Dendritic cell treated with granulocyte-macrophage colony-stimulating factor and Interleukin-4, amounts not matched to agents 40 ng/mL and 50 ng/mL, for 4 days (primary cell): Measurements from ENCODE around the gene MAPRE3.

ENCODE experiments used
- H3K27ac Mint-ChIP-seq: one replicate; pipeline ENCODE4 v1.8.0; 2022; ENCODE audit warnings: mild to moderate bottlenecking, mixed read lengths
- H3K27me3 Mint-ChIP-seq: one replicate; pipeline ENCODE4 v1.8.0; 2022; ENCODE audit warnings: mild to moderate bottlenecking, mixed read lengths
- H3K36me3 Mint-ChIP-seq: one replicate; pipeline ENCODE4 v1.8.0; 2022; ENCODE audit warnings: low read depth, mixed read lengths
- H3K4me1 Mint-ChIP-seq: one replicate; pipeline ENCODE4 v1.8.0; 2022; ENCODE audit warnings: low read depth, mixed read lengths
- H3K4me3 Mint-ChIP-seq: one replicate; pipeline ENCODE4 v1.8.0; 2022; ENCODE audit warnings: mild to moderate bottlenecking, moderate library complexity, mixed read lengths
- H3K9me3 Mint-ChIP-seq: one replicate; pipeline ENCODE4 v1.8.0; 2022; ENCODE audit warnings: mixed read lengths
- intact Hi-C: fragments of 100-400 bp; cut with micrococcal nuclease; formaldehyde crosslinking; loops from one replicate; pipeline ENCODE4 v1.15.0; 2022

Gene MAPRE3

DNA sequence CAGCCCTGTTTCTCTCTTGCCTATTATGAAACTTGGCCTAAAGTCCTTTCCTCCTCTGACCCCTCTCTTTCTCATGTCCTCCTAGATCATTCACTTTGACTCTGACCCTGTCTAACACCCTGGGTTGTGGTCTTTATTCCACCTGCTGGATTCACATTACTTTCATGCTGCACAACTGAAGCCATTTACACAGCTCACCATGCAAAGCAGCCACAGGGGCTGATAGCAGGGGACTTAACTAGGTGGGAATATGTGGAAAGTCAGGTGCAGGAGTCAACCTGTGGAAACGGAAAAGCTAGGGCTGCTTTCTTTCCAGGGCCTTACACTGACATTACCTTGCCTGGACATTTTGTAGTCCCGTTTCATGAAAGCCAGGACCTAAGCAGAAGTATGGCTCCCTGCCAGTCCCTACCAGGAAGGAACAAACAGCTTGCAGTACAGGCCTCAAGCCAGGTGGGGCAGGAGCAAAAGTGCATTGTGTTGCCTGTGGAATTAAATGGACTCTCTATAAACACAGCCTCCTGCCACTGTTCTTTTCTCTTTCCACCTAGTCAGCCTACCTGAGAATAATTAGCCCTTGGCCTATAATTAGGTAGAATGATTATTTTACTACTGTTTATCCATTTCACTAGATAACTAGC is 11.8 kb downstream of the MAPRE3 start:
- intact Hi-C loops, result no loop called here
- H3K36me3 Mint-ChIP-seq, result no peaks in the 10 kb centered on the region
- H3K9me3 Mint-ChIP-seq, result no peaks in the 10 kb centered on the region
- peaks cover 10% of the 10 kb centered on the region for H3K4me1 Mint-ChIP-seq
- no peak overlapping the region for H3K27ac Mint-ChIP-seq
- peaks cover 3% of the 10 kb centered on the region for H3K27me3 Mint-ChIP-seq
- no peak overlapping the region for H3K4me3 Mint-ChIP-seq

DNA sequence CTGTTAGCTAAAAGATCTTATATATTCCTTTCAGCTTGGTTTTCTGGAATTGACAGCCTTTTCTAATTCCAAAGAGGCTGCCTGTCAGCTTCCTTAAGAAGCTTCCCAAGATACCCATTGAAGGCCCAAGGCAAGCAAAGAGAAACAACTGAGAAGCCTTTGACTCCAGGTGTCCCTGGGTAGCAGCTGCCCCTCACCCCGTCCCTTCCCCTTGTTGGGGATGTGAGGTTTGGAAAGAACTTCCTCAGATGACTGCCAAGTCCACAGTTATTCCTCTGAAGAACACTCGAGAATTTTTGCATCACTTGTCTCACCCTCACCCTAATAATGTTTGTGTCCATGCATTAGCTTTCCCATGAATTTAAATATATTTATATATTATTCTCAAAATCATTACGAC is 13.3 kb downstream of the MAPRE3 start:
- H3K36me3 Mint-ChIP-seq, result no peaks in the 10 kb centered on the region
- peaks cover 10% of the 10 kb centered on the region for H3K4me1 Mint-ChIP-seq
- H3K27me3 Mint-ChIP-seq, result peaks cover 3% of the 10 kb centered on the region
- no peak overlapping the region for H3K27ac Mint-ChIP-seq
- no peak overlapping the region for H3K4me3 Mint-ChIP-seq
- intact Hi-C loops, result no loop called here
- H3K9me3 Mint-ChIP-seq, result no peaks in the 10 kb centered on the region

DNA sequence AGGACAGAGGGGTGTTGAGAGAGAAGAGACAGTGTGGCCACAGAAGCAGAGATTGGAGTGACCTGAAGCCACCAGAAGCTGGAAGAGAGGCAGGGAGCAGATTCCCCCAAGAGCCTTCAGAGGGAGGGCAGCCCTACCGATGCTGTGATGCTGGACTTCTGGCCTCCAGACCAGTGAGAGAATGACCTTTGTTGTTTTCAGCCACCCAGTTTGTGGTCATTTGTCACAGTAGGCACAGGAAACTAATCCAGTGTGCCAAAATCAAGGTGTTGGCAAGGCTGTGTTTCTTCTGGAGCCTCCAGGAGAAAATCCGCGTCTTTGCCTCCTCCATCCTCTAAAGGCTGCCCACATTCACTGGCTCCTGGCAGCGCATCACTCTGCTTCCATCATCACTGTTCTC is 15.4 kb downstream of the MAPRE3 start:
- Mint-ChIP-seq H3K27me3 (no peaks in the 10 kb centered on the region), H3K9me3 (no peaks in the 10 kb centered on the region), H3K4me1 (no peaks in the 10 kb centered on the region), H3K27ac (no peak overlapping the region), H3K4me3 (no peak overlapping the region), H3K36me3 (no peaks in the 10 kb centered on the region)
- intact Hi-C loops, result no loop called here

DNA sequence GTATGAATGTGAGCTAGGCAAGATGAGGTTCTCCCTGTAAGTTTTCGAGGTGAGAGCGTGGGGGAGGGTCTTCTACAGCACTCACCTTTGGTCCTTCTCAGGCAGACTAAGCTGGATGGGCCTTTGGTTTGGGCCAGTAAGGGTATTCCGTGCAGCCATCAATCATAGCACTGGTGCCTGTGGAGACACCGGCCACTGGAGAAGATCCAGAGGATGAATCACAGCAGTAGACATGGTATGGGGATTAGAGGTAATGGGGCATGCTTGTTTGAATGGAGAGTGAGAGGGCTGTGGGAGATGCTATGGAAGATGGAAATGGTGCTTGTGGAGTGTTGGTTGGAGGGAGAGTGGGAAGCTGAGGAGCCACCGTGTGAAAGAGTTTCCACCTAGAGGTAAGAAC is 16.1 kb downstream of the MAPRE3 start:
- H3K4me1 Mint-ChIP-seq, result no peaks in the 10 kb centered on the region
- peaks cover 3% of the 10 kb centered on the region for H3K27me3 Mint-ChIP-seq
- no peaks in the 10 kb centered on the region for H3K36me3 Mint-ChIP-seq
- intact Hi-C loops, result no loop called here
- no peaks in the 10 kb centered on the region for H3K9me3 Mint-ChIP-seq
- no peak overlapping the region for H3K4me3 Mint-ChIP-seq
- no peak overlapping the region for H3K27ac Mint-ChIP-seq

DNA sequence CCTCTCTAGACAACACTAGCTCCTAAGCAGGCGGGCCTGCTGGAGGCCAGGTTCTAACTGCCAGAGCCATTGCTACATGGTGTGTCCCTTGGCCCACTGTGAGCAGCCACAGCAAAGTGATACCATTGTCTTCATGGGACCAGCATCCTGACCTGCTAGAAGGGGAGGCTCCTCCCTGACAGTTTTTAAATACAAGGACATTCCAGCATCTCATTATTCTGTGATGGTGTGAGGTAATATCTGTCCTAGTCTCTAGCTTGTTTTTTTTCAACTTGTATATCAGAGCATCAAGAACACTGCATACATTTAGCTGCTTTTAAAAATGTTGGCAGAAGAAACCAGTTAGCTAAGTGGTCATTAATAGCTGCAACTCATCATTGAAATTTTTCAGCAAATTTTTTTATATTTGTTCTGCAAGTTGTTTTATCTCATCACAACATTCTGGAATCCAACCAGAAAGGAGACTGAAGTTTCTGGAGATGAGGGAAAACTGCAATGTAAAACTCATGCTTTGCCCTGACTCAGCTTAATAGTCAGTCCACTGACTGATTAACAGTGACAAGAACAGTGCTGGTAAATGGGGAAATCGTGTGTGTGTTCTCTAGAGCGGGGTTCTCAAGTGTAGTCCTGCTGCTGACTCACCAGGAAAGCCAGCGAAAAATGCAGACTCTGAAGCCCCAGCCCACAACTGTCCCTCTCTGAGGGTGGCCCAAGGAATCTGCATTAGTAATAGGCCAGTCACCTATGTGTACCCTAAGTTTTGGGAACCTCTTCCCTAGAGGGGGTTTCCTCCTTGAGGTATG is 17.8 kb downstream of the MAPRE3 start:
- Mint-ChIP-seq H3K27ac (no peak overlapping the region), H3K36me3 (no peaks in the 10 kb centered on the region), H3K4me1 (no peaks in the 10 kb centered on the region), H3K9me3 (no peaks in the 10 kb centered on the region), H3K27me3 (peaks cover 3% of the 10 kb centered on the region), H3K4me3 (no peak overlapping the region)
- intact Hi-C loops, result no loop called here

DNA sequence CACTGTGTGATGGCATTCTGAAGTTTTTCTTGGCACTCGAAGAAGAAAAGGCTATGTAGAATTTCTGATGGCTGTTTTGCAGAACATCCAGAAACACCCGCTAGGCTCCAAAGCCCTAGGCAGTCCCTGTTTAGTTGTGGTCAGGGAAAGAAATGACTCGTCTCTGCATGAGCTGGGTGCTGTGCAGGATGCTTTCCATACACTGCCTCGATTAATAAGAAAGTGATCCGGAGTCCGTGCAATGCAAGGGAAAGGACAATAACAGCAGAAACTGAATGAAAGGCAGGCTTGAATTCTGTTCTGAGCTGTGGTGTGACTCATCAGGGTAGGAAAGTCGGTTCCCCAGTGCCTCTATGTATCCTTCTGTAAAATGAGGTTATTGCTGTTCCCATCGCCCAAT is 18.7 kb downstream of the MAPRE3 start:
- Mint-ChIP-seq H3K27me3 (peaks cover 3% of the 10 kb centered on the region), H3K27ac (no peak overlapping the region), H3K4me1 (no peaks in the 10 kb centered on the region), H3K9me3 (no peaks in the 10 kb centered on the region), H3K4me3 (no peak overlapping the region), H3K36me3 (no peaks in the 10 kb centered on the region)
- intact Hi-C loops, result no loop called here

DNA sequence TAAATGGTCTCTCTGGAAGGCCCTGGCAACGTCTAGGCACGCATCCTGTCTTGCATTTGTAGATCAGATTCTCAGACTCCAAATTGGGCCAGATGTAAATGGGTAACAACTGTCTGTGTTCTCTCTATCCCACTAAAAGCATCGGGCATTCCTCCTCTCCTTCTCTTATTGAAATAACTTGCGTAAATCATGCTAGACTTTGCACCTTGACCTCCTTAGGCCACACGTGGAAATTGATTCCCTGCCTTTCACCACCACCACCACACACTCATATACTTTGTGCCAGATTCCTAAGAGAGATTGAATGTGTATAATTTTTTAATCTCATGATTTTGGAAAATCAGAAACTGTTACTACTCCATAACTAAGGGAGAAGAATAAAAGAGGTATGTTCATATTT is 21.3 kb downstream of the MAPRE3 start:
- no peaks in the 10 kb centered on the region for H3K36me3 Mint-ChIP-seq
- intact Hi-C loops, result no loop called here

DNA sequence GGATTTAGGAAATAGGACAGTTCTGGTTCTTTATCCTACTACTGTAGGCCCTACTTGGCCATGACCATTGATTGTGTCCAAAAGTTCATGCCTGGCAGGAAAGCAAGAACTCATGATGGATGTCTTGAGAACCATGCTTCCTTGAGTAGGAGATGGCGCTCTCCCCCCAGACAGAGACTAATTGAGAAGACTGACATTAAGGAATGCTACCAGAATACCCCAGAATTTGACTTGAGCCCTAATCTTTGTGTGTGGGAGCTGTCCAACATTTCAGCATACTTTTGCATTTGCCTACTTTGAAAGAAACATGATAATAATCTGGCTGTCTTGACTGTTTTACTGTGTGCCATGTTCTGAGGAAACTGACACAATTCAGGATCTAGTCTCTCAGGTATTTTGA is 23.3 kb downstream of the MAPRE3 start:
- H3K27ac Mint-ChIP-seq, result no peak overlapping the region
- H3K36me3 Mint-ChIP-seq, result no peaks in the 10 kb centered on the region
- intact Hi-C loops, result no loop called here
- no peak overlapping the region for H3K4me3 Mint-ChIP-seq
- peaks cover 3% of the 10 kb centered on the region for H3K27me3 Mint-ChIP-seq
- H3K4me1 Mint-ChIP-seq, result no peaks in the 10 kb centered on the region
- no peaks in the 10 kb centered on the region for H3K9me3 Mint-ChIP-seq

More for the DNA sequence above, 21.3 kb downstream of the MAPRE3 start:
- Mint-ChIP-seq H3K27me3 (peaks cover 3% of the 10 kb centered on the region), H3K4me3 (no peak overlapping the region), H3K4me1 (no peaks in the 10 kb centered on the region), H3K27ac (no peak overlapping the region), H3K9me3 (no peaks in the 10 kb centered on the region)

DNA sequence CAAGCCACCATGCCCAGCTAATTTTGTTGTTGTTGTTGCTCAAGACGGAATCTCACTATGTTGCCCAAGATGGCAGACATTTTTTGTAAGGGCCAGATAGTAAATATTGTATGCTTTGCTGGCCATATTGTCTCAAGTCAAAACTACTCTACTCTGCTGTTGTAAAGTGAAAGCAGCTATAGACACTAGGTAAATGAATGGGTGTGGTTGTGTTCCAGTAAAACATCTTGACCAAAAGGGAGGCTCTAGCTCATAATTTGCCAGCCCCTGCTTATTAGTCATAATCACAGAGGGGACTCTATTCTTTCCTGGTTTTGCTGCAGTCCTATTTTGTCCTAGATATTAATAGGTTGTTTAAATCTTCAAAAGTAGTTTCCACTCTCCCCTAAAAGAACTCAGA is 24.5 kb downstream of the MAPRE3 start:
- no peak overlapping the region for H3K27ac Mint-ChIP-seq
- intact Hi-C loops, result no loop called here
- peaks cover 1% of the 10 kb centered on the region for H3K4me1 Mint-ChIP-seq
- no peaks in the 10 kb centered on the region for H3K9me3 Mint-ChIP-seq
- no peaks in the 10 kb centered on the region for H3K36me3 Mint-ChIP-seq
- H3K27me3 Mint-ChIP-seq, result peaks cover 3% of the 10 kb centered on the region
- no peak overlapping the region for H3K4me3 Mint-ChIP-seq

DNA sequence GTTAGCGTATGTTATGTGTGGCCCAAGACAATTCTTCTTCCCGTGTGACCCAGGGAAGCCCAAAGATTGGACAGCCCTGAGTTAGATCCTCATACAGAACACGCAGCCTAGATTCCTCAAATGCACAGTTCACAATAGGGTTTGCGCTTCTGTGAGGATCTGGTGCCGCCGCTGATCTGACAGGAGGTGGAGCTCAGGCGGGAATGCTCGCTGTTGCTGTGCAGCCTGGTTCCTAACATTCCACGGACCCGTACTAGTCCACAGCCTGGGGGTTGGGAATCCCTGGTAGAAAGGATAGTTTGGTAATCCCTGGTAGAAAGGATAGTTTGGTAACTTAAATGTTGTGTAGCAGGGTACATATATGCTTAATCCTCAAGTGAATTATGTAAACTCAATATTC is 27.0 kb downstream of the MAPRE3 start:
- intact Hi-C loops, result no loop called here
- Mint-ChIP-seq H3K9me3 (no peaks in the 10 kb centered on the region), H3K27ac (no peak overlapping the region), H3K4me3 (no peak overlapping the region), H3K36me3 (no peaks in the 10 kb centered on the region), H3K27me3 (no peaks in the 10 kb centered on the region), H3K4me1 (peaks cover 8% of the 10 kb centered on the region)

DNA sequence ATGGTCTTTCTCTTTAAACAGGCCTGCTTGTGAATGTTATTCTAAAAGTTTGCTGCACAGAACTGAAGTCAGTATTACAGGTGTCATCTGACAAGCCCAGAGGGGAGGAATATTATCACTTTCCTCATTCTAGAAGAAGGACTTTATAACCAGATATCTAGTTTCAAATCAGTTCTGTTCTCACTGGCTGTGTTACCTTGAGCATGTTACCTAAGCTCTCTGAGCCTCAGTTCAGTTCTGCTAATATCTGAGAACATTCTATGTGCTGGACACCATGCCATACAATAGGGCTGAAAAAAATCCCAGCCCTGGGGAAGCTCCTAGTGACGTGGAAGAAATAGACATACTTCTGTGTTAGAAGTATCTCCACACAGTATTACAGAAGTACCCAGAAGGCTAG is 27.9 kb downstream of the MAPRE3 start:
- Mint-ChIP-seq H3K4me3 (no peak overlapping the region), H3K27me3 (no peaks in the 10 kb centered on the region), H3K4me1 (peaks cover 8% of the 10 kb centered on the region), H3K36me3 (no peaks in the 10 kb centered on the region), H3K9me3 (no peaks in the 10 kb centered on the region), H3K27ac (no peak overlapping the region)
- intact Hi-C loops, result no loop called here

DNA sequence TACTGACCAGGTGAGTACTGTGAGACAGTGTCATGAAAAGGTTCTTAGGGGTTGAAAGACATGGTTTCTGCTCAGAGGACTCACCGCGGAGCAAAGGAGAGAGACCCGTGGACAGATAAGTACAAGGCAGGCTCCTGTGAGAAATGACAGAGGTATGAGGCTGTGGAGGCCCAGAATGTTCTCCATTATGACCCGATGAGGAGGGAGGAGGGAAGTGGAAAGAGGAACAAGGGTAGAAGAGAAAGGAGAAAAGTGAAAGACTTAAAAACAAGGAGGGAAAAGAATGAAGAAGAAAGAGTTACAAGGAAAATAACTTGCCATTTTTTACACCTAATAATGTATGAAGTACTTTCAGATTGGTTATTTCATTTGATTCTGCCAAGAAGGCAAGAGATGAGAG is 29.8 kb downstream of the MAPRE3 start:
- no peak overlapping the region for H3K4me3 Mint-ChIP-seq

DNA sequence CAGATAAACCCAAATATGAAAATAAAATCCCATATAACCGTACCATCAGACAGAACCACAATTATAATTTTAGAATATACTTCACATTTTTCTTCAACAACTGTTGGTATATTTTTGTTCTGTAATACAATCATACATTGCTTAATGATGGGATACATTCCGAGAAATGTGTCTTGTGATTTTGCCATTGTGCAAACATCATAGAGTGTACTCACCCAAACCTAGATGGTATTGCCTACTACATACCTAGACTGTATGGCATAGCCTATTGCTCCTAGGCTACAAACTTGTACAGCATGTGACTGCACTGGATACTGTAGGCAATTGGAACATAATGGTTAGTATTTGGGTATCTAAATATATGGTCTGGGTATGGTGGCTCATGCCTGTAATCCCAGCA is 30.6 kb downstream of the MAPRE3 start:
- H3K27ac Mint-ChIP-seq, result no peak overlapping the region
- H3K4me3 Mint-ChIP-seq, result no peak overlapping the region
- no peaks in the 10 kb centered on the region for H3K36me3 Mint-ChIP-seq
- intact Hi-C loops, result no loop called here
- peaks cover 16% of the 10 kb centered on the region for H3K4me1 Mint-ChIP-seq
- H3K9me3 Mint-ChIP-seq, result no peaks in the 10 kb centered on the region
- H3K27me3 Mint-ChIP-seq, result peaks cover 4% of the 10 kb centered on the region

More for the DNA sequence above, 29.8 kb downstream of the MAPRE3 start:
- Mint-ChIP-seq H3K27me3 (peaks cover 3% of the 10 kb centered on the region), H3K27ac (no peak overlapping the region), H3K36me3 (no peaks in the 10 kb centered on the region), H3K4me1 (peaks cover 16% of the 10 kb centered on the region), H3K9me3 (no peaks in the 10 kb centered on the region)
- intact Hi-C loops, result no loop called here

DNA sequence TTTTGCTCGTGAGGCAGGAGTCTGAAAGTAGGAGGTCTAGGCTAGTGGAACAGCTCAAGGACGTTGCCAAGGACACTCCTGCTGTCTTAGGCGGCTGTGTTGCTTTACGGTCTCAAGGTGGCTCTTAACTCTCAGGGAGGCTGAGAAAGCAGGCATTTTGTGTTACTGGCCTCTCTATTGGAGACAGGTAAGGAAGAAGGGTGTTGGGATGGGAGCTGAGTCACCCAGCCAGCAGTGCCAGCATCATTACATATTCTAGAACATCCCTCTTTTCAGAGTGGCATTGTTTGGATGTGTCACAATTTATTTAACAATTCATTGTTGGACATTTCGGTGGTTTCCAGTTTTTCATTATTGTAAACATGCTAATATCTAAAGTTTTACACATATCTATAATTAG is 31.5 kb downstream of the MAPRE3 start:
- H3K4me1 Mint-ChIP-seq, result peaks cover 16% of the 10 kb centered on the region
- no peaks in the 10 kb centered on the region for H3K36me3 Mint-ChIP-seq
- intact Hi-C loops, result no loop called here
- H3K4me3 Mint-ChIP-seq, result no peak overlapping the region
- H3K27ac Mint-ChIP-seq, result no peak overlapping the region
- no peaks in the 10 kb centered on the region for H3K9me3 Mint-ChIP-seq
- H3K27me3 Mint-ChIP-seq, result peaks cover 8% of the 10 kb centered on the region

DNA sequence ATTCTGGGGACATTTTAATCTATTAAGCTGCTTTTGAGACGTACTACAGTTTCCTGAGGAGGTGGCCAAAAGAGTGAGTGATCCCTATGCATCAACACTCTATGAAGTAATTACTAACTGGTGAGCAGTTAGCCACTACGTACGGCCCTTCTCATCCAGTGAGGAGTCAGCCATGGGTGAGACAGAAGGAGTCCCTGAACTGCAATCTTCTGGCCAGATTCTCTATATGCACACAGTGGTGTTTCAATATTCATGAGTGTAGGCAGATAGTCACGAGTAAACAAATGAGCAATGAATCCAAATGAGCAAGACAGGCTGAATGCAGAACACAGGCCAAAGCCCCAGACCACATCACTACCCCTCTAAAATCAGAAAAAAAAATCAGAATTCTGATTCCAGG is 32.6 kb downstream of the MAPRE3 start:
- intact Hi-C loops, result no loop called here
- Mint-ChIP-seq H3K36me3 (no peaks in the 10 kb centered on the region), H3K27me3 (peaks cover 8% of the 10 kb centered on the region), H3K27ac (no peak overlapping the region), H3K9me3 (no peaks in the 10 kb centered on the region), H3K4me3 (no peak overlapping the region), H3K4me1 (peaks cover 16% of the 10 kb centered on the region)
